Neural progenitor cell (in vitro differentiated cells): ENCODE results near the gene RFX8. TPM values are rescaled to one million over a fixed set of nuclear protein-coding genes. Genes with fewer than 3 reads are reported as not detected.
A peak's percentile ranks its signal among the peaks of the same experiment; 100 is the strongest.

Experiments used
- DNase-seq: peaks from one replicate; pipeline ENCODE4 v3.0.0-alpha.2; 2016; ENCODE audit warnings: low spot score
- H2AFZ ChIP-seq: fragments of 200-600 bp; sonication (generic); replicated peaks from 2 replicates; pipeline ENCODE4 v1.6.1; 2016; ENCODE audit warnings: antibody characterized with exemption
- H3F3A ChIP-seq: fragments of 200-600 bp; sonication (generic); 2 replicates; pipeline ENCODE4 v1.6.1; 2016; ENCODE audit warnings: antibody characterized with exemption, low read depth
- H3K27ac ChIP-seq: fragments of 200-600 bp; sonication (generic); 2 replicates; pipeline ENCODE4 v1.5.1; 2016; ENCODE audit warnings: mild to moderate bottlenecking
- H3K27me3 ChIP-seq: fragments of 200-600 bp; sonication (generic); 2 replicates; pipeline ENCODE4 v1.6.1; 2016; ENCODE audit warnings: mild to moderate bottlenecking, moderate library complexity
- H3K36me3 ChIP-seq: fragments of 200-600 bp; sonication (generic); 2 replicates; pipeline ENCODE4 v1.5.1; 2016
- H3K4me1 ChIP-seq: fragments of 200-600 bp; sonication (generic); 2 replicates; pipeline ENCODE4 v1.6.1; 2016; ENCODE audit warnings: mixed run types
- H3K4me2 ChIP-seq: fragments of 200-600 bp; sonication (generic); 2 replicates; pipeline ENCODE4 v1.6.1; 2016
- H3K4me3 ChIP-seq: fragments of 200-600 bp; sonication (generic); 2 replicates; pipeline ENCODE4 v1.5.1; 2016
- H3K79me2 ChIP-seq: fragments of 200-600 bp; sonication (generic); 2 replicates; pipeline ENCODE4 v1.6.1; 2016; ENCODE audit warnings: low read depth
- H3K9ac ChIP-seq: fragments of 200-600 bp; sonication (generic); 2 replicates; pipeline ENCODE4 v1.6.1; 2016
- H3K9me3 ChIP-seq: fragments of 200-600 bp; sonication (generic); 2 replicates; pipeline ENCODE4 v1.5.1; 2016; ENCODE audit warnings: low read depth
- H4K20me1 ChIP-seq: fragments of 200-600 bp; sonication (generic); 2 replicates; pipeline ENCODE4 v1.6.1; 2016; ENCODE audit warnings: low read depth
- H3K27ac Mint-ChIP-seq: 3 replicates; pipeline ENCODE4 v1.8.0; 2021; ENCODE audit warnings: mixed read lengths
- H3K27me3 Mint-ChIP-seq: 2 replicates; pipeline ENCODE4 v1.8.0; 2022; ENCODE audit warnings: low read depth, mild to moderate bottlenecking, inconsistent platforms, moderate library complexity, mixed read lengths; ENCODE audit not compliant: insufficient read depth
- H3K36me3 Mint-ChIP-seq: 3 replicates; pipeline ENCODE4 v1.8.0; 2021; ENCODE audit warnings: mixed read lengths
- H3K4me1 Mint-ChIP-seq: 3 replicates; pipeline ENCODE4 v1.8.0; 2021; ENCODE audit warnings: mixed read lengths
- H3K4me3 Mint-ChIP-seq: 3 replicates; pipeline ENCODE4 v1.8.0; 2021; ENCODE audit warnings: mild to moderate bottlenecking, moderate library complexity, mixed read lengths
- H3K9me3 Mint-ChIP-seq: 3 replicates; pipeline ENCODE4 v1.8.0; 2020; ENCODE audit warnings: mixed read lengths
- CTCF ChIP-seq: fragments of 200-600 bp; sonication (generic); IDR thresholded peaks from 2 replicates; pipeline ENCODE4 v1.5.1; 2017; ENCODE audit warnings: antibody characterized with exemption, mild to moderate bottlenecking
- EZH2 ChIP-seq: fragments of 200-600 bp; sonication (generic); IDR thresholded peaks from 2 replicates; pipeline ENCODE4 v1.6.1; 2017; ENCODE audit warnings: antibody characterized with exemption, mild to moderate bottlenecking, moderate library complexity
- EZH2phosphoT487 ChIP-seq: fragments of 200-600 bp; sonication (generic); IDR thresholded peaks from 2 replicates; pipeline ENCODE4 v1.6.1; 2017; ENCODE audit warnings: antibody characterized with exemption
- total RNA-seq: library from RNA; depleted of rRNA; stranded (reverse); fragments of >200 nt; gene quantifications from 2 replicates; pipeline ENCODE4 v1.2.3, GENCODE V29; 2015; ENCODE audit warnings: low replicate concordance

The RFX8 gene
- total RNA-seq, 1 donor from 2014 or later, result 0.37 TPM

DNA sequence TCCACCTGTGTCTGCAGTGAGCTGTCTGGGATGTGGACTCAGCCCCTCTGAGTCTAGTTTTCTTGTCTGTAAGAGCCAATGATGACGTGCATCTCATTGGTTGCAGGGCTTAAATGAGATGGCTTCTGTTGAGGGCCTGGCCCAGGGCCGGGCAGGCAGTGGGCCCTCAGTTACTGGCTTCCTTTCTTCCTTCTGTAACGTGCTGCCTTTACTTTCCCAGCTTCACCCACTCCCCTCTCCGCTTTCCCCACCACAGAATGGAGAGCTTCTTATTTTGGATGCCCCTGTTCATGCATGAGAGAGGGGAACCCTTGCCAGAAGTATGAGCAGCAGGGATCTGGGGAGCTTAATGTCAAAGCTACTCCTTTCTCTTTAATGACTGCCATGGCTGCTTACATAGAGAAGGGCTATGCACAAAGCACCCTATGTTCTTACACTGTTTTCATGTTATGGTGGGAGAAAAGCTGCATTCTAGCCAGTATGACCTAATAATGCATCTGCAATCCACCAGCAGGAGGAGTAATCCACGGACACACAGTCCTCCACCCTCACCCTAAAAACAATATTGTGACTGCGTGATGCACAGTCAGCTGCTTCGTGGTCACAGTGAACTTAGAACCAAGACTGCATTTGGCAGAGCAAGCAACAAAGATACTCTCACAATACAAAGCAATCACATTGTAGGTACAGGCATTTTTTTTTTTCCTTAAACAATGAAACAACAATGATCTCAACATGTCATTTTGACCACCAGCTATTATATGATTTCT, 124.8 kb downstream of the RFX8 start:
- H3K27ac Mint-ChIP-seq, result no peak overlapping the region
- Histone ChIP-seq H2AFZ (peak overlapping the region; percentile 15), H3K27ac (no peak overlapping the region), H3K36me3 (no peaks in the 10 kb centered on the region), H3K27me3 (no peaks in the 10 kb centered on the region), H3K4me2 (no peak overlapping the region), H3K79me2 (no peaks in the 10 kb centered on the region), H3K4me3 (no peak overlapping the region), H3F3A (no peaks in the 10 kb centered on the region), H4K20me1 (no peaks in the 10 kb centered on the region), H3K9me3 (no peaks in the 10 kb centered on the region), H3K9ac (no peak overlapping the region), H3K4me1 (no peaks in the 10 kb centered on the region)
- DNase-seq, result no peak
- H3K4me3 Mint-ChIP-seq, result no peak overlapping the region
- no peaks in the 10 kb centered on the region for H3K9me3 Mint-ChIP-seq
- no peak for TF ChIP-seq EZH2phosphoT487
- TF ChIP-seq CTCF, result peak; percentile 26
- H3K36me3 Mint-ChIP-seq, result no peaks in the 10 kb centered on the region
- peaks cover 3% of the 10 kb centered on the region for H3K4me1 Mint-ChIP-seq
- peaks cover 8% of the 10 kb centered on the region for H3K27me3 Mint-ChIP-seq

DNA sequence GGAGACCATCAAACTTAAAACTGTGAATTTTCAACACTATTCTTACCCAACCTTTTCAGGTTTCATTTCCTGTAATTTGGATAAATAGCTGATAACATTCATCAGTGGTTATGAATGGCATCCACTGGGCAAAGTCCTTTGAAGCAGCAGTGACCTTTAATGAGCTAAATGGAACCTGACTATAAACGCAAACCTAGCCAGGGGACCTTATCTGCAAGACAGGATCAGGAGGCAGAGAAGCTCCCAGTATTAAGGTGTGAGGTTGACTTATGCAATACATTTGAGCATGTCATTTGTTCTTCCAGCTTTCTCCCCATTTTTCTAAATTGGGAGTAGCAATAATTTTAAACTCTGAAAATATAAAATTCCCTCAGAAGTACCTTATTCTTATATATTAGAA, 126.0 kb downstream of the RFX8 start:
- H3K79me2 ChIP-seq, result no peaks in the 10 kb centered on the region
- TF ChIP-seq CTCF (no peak), EZH2phosphoT487 (no peak), EZH2 (no peak)
- Mint-ChIP-seq H3K27ac (no peak overlapping the region), H3K27me3 (peaks cover 6% of the 10 kb centered on the region), H3K36me3 (no peaks in the 10 kb centered on the region), H3K4me1 (peaks cover 5% of the 10 kb centered on the region), H3K9me3 (no peaks in the 10 kb centered on the region), H3K4me3 (no peak overlapping the region)
- no peaks in the 10 kb centered on the region for H3K4me1 ChIP-seq
- H3K27me3 ChIP-seq, result no peaks in the 10 kb centered on the region
- no peak overlapping the region for H3K27ac ChIP-seq
- H3F3A ChIP-seq, result no peaks in the 10 kb centered on the region
- no peak for DNase-seq
- H4K20me1 ChIP-seq, result no peaks in the 10 kb centered on the region
- no peak overlapping the region for H3K4me2 ChIP-seq
- no peak overlapping the region for H3K9ac ChIP-seq
- no peak overlapping the region for H3K4me3 ChIP-seq
- no peak overlapping the region for H2AFZ ChIP-seq
- H3K9me3 ChIP-seq, result no peaks in the 10 kb centered on the region
- H3K36me3 ChIP-seq, result no peaks in the 10 kb centered on the region

Other genes with a start within 250 kb of the RFX8 start
- gene CNOT11, start 222.2 kb downstream of the RFX8 start, total RNA-seq, result 38.0 and 39.0 TPM in 2 replicates
- 28.1 and 35.0 TPM in 2 replicates for gene RNF149, start 166.4 kb downstream of the RFX8 start, total RNA-seq
- gene CREG2, start 87.6 kb downstream of the RFX8 start, total RNA-seq, result 0.28 TPM in 1 of 2 replicates, not detected in the other
- 91.9 and 99.2 TPM in 2 replicates for gene MAP4K4, start 222.6 kb upstream of the RFX8 start, total RNA-seq